Calu3 (cell line): ENCODE measurements around the gene SDF2. TPM values are rescaled to one million over a fixed set of nuclear protein-coding genes. Genes with fewer than 3 reads are reported as not detected.

Source experiments
- BruUV-seq: library from RNA; stranded (reverse); fragments of 400-500 nt; replicated peaks from 2 replicates; lab custom pipeline; 2021; lab: Mats Ljungman, UMichigan
- CTCF ChIA-PET: fragments of 300-600 bp; sonication (Branson Sonifier 250); formaldehyde crosslinking; loops from one replicate; lab custom pipeline; 2022; ENCODE audit warnings: antibody characterized with exemption; lab: Charles Lee
- DNase-seq: peaks from one replicate; pipeline ENCODE4 v3.0.0; 2022
- H3K27ac Mint-ChIP-seq: one replicate; pipeline ENCODE4 v1.8.0; 2022; ENCODE audit warnings: mixed read lengths; ENCODE audit not compliant: unreplicated experiment
- H3K27me3 Mint-ChIP-seq: one replicate; pipeline ENCODE4 v1.8.0; 2022; ENCODE audit warnings: mixed read lengths; ENCODE audit not compliant: unreplicated experiment
- H3K36me3 Mint-ChIP-seq: one replicate; pipeline ENCODE4 v1.8.0; 2022; ENCODE audit warnings: mild to moderate bottlenecking, moderate library complexity, mixed read lengths; ENCODE audit not compliant: insufficient read depth, unreplicated experiment
- H3K4me1 Mint-ChIP-seq: one replicate; pipeline ENCODE4 v1.8.0; 2022; ENCODE audit warnings: mild to moderate bottlenecking, low read depth, mixed read lengths; ENCODE audit not compliant: unreplicated experiment
- H3K4me3 Mint-ChIP-seq: one replicate; pipeline ENCODE4 v1.8.0; 2022; ENCODE audit warnings: mild to moderate bottlenecking, low read depth, moderate library complexity, mixed read lengths; ENCODE audit not compliant: unreplicated experiment
- H3K9me3 Mint-ChIP-seq: one replicate; pipeline ENCODE4 v1.8.0; 2022; ENCODE audit warnings: low read depth, mixed read lengths; ENCODE audit not compliant: unreplicated experiment
- CTCF ChIP-seq: fragments of 200-600 bp; IDR thresholded peaks from one replicate; pipeline ENCODE4 v1.8.0; 2022; ENCODE audit warnings: antibody characterized with exemption; ENCODE audit not compliant: unreplicated experiment
- intact Hi-C: fragments of 100-400 bp; cut with micrococcal nuclease; formaldehyde crosslinking; loops from one replicate; pipeline ENCODE4 v1.10.0; 2022; ENCODE audit not compliant: unreplicated experiment
- total RNA-seq: library from RNA; stranded (reverse); gene quantifications from 2 replicates; pipeline ENCODE4 v1.2.3, GENCODE V29; 2022

SDF2 gene
- total RNA-seq, 1 experiment from 2014 or later: 58.0 TPM

GRCh38 chr17:28645576-28645939, 16.1 kb downstream of the SDF2 start:
- H3K27me3 Mint-ChIP-seq: no peaks in the 10 kb centered on the region

GRCh38 chr17:28644787-28645575, 16.7 kb downstream of the SDF2 start, which contains the start of gene BLTP2:
TSS of gene BLTP2 (minus strand) at chr17:28645158. CDS start at chr17:28645056, 102 bp downstream.
- Mint-ChIP-seq H3K27ac (peak within 1 kb of the TSS; percentile 93), H3K27me3 (no peaks in the 10 kb centered on the region), H3K4me1 (peaks cover 38% of the 10 kb centered on the region), H3K4me3 (peak within 1 kb of the TSS; percentile 97), H3K36me3 (peaks cover 72% of the 10 kb centered on the region), H3K9me3 (no peaks in the 10 kb centered on the region)
- no TSS peak for BruUV-seq
- intact Hi-C loops: loop anchor here (10.0 kb wide), 1 partner anchor 50 kb away; no protein-coding TSS in a partner anchor
- DNase-seq: peak; percentile 95
- TF ChIP-seq CTCF: no peak
- CTCF ChIA-PET: interaction anchor here (0.5 to 2.0 kb wide), 9 partner anchors 10 to 653 kb away, joined by 3 to 6 read pairs (median 4); partner anchors contain the start of genes RPL23A, SDF2 and SUPT6H

More at GRCh38 chr17:28645576-28645939, 16.1 kb downstream of the SDF2 start:
- intact Hi-C loops: loop anchor here (10.0 kb wide), 1 partner anchor 49 kb away; no protein-coding TSS in a partner anchor
- Mint-ChIP-seq H3K27ac (peak overlapping the region; percentile 33), H3K4me1 (peaks cover 38% of the 10 kb centered on the region), H3K36me3 (peaks cover 72% of the 10 kb centered on the region), H3K4me3 (peak overlapping the region; percentile 97), H3K9me3 (no peaks in the 10 kb centered on the region)
- TF ChIP-seq CTCF: no peak
- DNase-seq: no peak
- CTCF ChIA-PET: interaction anchor here (0.5 to 2.0 kb wide), 8 partner anchors 11 to 540 kb away, joined by 3 to 6 read pairs (median 4); partner anchors contain the start of genes RPL23A, SDF2 and SUPT6H
- BruUV-seq: TSS peak; percentile 95

- H3K27me3 Mint-ChIP-seq: no peaks in the 10 kb centered on the region
- no TSS peak for BruUV-seq
- DNase-seq: peak; percentile 57
- peak overlapping the region; percentile 97 for H3K4me3 Mint-ChIP-seq
- peak overlapping the region; percentile 93 for H3K27ac Mint-ChIP-seq
- H3K4me1 Mint-ChIP-seq: peaks cover 38% of the 10 kb centered on the region
- peaks cover 75% of the 10 kb centered on the region for H3K36me3 Mint-ChIP-seq
- peak; percentile 19 for TF ChIP-seq CTCF
- H3K9me3 Mint-ChIP-seq: no peaks in the 10 kb centered on the region
- intact Hi-C loops: loop anchor here (10.0 kb wide), 1 partner anchor 51 kb away; no protein-coding TSS in a partner anchor
- CTCF ChIA-PET: interaction anchor here (0.5 to 2.0 kb wide), 10 partner anchors 10 to 654 kb away, joined by 3 to 6 read pairs (median 4); partner anchors contain the start of genes SDF2 and SUPT6H
Observed at GRCh38 chr17:28643983-28644786, 17.5 kb downstream of the SDF2 start.

- intact Hi-C loops: loop anchor here (10.0 kb wide), 1 partner anchor 53 kb away; no protein-coding TSS in a partner anchor
- peaks cover 76% of the 10 kb centered on the region for H3K36me3 Mint-ChIP-seq
- CTCF ChIA-PET: no interaction called here
Observed at GRCh38 chr17:28641579-28641978, 20.1 kb downstream of the SDF2 start.

More at GRCh38 chr17:28641579-28641978, 20.1 kb downstream of the SDF2 start:
- Mint-ChIP-seq H3K27me3 (no peaks in the 10 kb centered on the region), H3K4me3 (no peak overlapping the region), H3K9me3 (no peaks in the 10 kb centered on the region), H3K4me1 (peaks cover 34% of the 10 kb centered on the region), H3K27ac (no peak overlapping the region)
- TF ChIP-seq CTCF: no peak
- no TSS peak for BruUV-seq
- DNase-seq: no peak
